ENCODE measurements around the gene PRRC2C.
"Not testable (repeated sequence)": the region's sequence is repeated elsewhere in the genome, so short reads cannot be mapped to it uniquely, and the experiment has no call there.

Gene PRRC2C

DNA sequence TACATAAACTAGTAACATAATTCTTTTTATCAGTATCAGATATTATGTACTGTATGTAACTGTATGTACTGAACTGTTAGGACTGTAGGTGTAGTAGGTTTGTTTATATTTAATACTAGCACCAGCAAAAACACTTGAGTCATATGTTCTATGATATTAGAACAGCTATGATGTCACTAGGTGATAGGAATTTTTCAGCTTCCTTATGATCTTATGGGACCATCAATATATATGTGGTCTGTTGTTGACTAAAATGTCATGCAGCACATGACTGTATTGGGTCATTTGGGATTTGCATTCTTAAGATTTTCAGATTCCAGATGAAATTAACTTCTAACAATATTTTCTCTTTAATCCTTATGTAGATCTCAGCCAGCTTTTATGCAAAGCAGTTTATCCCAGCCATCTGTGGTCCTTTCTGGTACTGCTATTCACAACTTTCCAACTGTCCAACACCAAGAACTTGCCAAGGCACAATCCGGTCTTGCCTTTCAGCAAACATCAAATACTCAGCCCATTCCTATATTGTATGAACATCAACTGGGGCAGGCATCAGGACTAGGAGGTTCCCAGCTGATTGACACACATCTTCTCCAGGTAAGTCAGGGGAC is 98.4 kb downstream of the PRRC2C start:
- DNase-seq (ENCODE audit: low read depth): no peak

DNA sequence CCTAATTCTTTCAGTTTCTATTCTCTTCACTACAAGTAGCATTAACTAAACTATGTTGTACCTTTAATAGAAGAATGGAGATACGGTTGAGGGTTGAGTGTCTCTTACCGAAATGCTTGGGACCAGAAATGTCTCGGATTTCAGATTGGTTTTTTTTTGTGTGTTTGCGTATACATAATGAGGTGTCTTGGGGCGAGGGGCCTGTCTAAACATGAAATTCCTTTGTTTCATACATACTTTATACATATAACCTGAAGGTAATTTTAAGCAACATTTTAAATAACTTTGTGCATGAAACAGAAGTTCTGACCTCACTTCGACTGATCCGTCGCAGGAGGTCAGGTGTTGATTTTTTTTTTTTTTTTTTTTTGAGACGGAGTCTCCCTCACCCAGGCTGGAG is 100.4 kb downstream of the PRRC2C start:
- DNase-seq (ENCODE audit: low read depth): no peak

DNA sequence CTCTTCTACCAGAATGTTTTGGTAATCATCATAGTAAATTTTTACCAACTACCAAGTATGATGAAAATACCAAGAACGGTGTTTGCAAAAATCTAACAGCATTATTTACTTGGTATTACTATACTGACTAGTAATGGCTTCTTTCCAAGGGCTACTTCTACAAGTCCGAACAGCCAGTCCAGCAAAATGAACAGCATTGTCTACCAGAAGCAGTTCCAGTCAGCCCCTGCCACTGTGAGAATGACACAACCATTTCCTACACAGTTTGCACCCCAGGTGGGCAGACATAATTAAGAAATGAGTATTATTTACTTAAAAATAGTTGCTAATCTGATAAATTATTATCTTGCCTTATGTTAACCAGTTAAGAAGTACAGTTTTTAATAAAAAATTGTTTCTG is 102.9 kb downstream of the PRRC2C start:
- no peak for DNase-seq (ENCODE audit: low read depth)

DNA sequence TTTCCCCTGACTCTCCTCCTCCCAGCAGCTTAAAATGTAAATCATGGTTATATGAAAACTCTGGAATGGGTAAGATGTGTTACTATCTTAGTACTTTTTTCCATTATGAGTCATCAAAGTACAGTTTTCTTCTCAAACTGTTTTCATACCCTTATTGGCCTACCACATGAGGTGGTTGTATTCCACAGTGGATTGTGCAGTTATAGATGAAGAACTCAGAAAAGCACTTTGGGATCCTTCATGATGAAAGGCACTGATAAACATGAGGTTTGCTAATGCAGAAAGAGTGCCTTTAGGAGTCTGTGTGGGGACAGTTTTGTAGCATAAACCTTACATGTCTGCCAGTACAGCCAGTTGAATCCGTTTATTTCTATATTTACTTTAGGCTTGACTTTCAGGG is 104.7 kb downstream of the PRRC2C start:
- no peak for DNase-seq (ENCODE audit: low read depth)

DNA sequence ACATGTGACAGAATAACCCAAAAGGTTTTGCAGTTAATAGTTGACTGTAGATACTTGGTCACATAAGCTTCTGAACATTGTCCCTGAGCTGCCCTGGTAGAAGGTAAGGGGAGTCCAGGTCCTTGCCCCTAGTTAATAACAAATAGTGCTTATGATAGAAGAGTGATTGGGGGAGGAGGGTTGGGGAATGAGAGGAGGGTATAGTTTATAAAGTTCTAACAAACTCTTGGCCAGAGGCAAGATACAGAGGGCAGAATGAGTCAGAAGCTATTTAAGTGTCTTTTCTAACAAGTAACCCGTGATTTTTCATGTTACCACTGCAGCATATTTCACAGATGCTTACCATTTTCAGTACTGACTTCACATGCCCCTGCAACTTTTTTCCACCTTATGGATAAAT is 110.0 kb downstream of the PRRC2C start:
- DNase-seq (ENCODE audit: low read depth): no peak

DNA sequence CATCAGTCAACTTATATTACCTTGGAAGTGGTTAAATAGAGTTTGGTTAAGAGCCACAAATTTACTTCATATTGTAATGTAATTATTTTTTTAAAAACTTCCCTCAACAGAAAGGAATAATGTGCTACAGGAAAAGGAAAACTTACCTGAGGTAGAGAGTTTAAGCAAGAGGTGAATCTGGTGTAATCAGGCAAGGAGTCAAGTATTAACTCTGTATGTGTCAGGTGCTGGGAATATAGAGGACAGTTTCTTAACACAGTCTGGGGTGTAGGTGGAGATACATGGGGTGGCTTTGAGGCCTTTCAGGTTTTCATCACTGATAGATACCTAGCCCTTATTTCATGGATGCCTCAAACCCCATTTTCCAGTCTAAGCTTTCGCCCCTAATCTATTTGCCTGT is 110.8 kb downstream of the PRRC2C start:
- no peak for DNase-seq (ENCODE audit: low read depth)

DNA sequence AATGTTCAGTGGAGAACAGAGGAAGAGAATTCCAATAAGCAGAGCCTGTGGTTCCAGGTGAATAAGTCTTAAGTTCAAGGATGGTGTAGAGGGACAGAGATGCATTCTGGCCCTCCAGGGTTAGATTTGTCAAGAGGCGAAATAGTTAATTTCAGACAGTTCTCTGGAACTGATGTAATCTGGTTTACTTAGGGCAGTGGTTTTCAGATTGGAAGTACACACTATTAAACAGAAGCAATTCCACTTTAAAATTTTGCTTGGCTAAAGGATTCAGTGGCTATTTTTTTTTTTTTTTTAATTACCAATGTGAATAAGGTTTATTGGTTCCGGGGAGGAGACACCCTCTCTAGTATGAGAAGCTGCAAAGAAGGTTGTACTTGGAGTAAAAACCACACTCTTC is 111.4 kb downstream of the PRRC2C start:
- no peak for DNase-seq (ENCODE audit: low read depth)

DNA sequence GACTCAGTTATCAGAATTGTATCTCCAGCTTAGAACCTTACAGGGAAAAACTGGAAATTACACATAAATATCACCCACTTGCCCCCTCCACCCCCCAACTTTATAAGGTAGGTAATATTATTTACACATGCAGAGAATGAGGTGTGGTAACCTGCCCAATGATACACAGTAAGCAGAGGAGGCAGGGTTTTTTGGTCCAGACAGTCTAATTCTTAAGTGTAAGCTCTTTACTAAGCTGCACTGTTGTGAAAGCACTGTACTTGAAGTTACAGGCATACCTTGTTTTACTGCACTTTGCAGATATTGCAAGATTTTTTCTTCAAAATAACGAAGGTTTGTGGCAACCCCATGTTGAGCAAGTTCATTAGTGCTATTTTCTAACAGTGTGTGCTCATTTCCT is 111.9 kb downstream of the PRRC2C start:
- DNase-seq (ENCODE audit: low read depth): no peak

DNA sequence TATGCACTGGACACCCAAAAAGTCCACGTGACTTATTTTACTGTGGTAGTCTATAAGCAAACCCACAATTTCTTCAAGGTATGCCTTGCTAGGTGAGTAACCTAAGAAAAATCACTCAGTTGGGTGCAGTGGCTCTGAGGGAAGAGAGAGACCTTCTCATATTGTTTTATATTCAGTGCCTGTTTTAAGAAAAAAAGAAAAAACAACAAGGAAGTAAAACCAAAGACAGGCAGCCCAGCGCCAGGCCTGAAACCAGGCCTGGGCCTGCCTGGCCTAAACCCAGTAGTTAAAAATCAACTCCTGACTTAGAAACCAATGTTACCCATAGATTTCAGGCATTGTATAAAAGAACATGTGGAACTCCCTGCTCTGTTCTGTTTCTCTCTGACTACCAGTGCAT is 115.0 kb downstream of the PRRC2C start:
- DNase-seq (ENCODE audit: low read depth): not testable (repeated sequence)

DNA sequence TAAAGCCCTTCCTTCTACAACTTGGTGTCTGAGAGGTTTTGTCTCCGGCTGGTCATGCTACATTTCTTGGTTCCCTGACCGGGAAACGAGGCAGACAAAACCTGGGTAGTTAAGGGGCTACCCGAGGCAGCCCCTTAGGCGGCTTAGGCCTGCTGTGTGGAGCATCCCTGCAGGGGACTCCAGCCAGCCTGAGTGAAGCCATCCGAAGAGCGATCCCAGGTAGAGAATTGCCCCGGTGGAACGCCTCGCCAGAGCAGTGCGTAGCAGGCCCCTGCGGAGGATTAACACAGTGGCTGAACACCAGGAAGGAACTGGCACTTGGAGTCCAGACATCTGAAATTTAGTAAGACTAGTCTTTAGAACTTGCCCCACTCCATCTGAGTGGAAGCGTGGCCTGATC is 115.5 kb downstream of the PRRC2C start:
- DNase-seq (ENCODE audit: low read depth): no peak

DNA sequence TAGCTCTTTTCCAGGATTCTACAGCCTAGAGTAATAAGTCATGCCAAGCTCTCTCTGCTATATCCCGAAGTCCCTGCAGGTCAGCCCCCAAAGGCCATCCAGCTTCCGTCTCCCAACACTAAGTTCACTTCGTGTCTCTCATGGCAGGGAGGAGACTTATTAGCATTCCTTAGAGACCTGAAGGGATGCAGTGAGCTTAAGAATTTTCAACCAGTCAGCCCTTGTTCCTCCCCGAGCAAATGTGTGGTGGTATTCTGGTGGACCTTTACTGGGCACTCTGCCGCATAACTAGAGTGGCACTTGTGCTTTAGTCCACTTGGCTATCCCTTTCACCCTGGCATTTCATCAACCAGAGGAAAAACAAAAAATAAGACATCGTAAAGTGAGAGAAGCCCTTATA is 117.7 kb downstream of the PRRC2C start:
- not testable (repeated sequence) for DNase-seq (ENCODE audit: low read depth)

DNA sequence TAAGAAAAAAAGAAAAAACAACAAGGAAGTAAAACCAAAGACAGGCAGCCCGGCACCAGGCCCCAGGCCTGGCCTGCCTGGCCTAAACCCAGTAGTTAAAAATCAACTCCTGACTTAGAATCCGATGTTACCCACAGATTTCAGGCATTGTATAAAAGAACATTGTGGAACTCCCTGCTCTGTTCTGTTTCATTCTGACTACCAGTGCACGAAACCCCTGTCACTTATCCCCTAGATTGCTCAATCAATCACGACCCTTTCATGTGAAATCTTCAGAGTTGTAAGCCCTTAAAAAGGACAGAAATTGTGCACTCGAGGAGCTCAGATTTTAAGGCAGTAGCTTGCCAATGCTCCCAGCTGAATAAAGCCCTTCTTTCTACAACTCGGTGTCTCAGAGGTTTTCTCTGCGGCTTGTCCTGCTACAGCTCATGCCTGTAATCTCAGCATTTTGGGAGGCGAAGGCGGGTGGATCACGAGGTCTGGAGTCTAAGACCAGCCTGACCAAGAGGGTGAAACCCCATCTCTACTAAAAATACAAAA is 121.1 kb downstream of the PRRC2C start:
- DNase-seq (ENCODE audit: low read depth): no peak

DNA sequence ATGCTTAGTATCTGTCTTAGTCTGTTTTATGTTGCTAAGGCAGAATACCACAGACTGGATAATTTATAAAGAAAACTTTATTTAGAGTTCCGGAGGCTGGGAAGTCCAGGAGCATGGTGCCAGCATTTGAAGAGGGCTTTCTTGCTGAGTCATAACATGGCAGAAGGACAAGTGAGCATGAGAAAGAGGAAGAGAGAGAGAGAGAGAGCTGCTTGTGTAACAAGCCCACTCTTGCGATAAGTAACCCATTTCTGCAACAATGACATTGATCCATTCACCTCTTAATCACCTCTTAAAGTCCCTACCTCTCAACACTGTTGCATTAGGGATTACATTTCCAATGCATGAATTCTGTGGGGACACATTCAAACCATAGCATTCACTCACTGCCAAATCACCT is 125.1 kb downstream of the PRRC2C start:
- no peak for DNase-seq (ENCODE audit: low read depth)

DNA sequence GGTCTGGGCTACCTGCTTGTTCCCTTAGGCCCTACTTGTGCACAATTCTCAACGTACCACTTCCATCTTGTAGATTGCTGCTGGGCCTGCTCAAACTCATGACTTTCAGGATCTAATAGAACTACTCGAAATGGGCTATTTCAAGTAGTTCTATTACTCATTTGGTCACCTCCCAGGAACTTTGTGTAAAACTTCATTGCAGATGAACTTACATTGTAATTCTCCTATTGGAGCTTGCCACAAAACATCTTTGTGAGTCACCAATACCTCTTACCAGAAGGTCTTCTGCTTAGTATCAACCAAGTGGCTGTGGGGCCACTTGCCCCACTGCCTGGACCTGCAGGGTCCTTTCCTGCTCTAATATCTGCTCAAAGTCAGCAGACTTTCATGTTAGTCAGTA is 126.0 kb downstream of the PRRC2C start:
- no peak for DNase-seq (ENCODE audit: low read depth)

DNA sequence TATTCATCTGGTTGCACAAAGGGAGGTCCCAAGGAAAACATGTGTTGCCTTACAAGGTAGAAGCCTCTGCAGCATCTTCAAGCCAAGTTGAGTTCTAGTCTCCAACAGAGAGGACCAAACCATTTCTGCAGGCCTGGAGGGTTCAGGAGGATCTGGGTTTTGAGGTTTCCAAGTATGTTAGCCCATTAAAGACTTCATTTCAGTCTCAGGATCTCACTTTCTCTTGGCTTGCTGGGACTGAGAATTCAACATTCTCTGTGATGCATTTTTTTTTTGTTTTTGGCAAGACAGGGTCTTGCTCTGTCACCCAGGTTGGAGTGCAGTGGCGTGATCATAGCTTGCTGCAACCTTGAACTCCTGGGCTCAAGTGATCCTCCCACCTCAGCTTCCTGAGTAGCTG is 128.0 kb downstream of the PRRC2C start:
- DNase-seq (ENCODE audit: low read depth): no peak

DNA sequence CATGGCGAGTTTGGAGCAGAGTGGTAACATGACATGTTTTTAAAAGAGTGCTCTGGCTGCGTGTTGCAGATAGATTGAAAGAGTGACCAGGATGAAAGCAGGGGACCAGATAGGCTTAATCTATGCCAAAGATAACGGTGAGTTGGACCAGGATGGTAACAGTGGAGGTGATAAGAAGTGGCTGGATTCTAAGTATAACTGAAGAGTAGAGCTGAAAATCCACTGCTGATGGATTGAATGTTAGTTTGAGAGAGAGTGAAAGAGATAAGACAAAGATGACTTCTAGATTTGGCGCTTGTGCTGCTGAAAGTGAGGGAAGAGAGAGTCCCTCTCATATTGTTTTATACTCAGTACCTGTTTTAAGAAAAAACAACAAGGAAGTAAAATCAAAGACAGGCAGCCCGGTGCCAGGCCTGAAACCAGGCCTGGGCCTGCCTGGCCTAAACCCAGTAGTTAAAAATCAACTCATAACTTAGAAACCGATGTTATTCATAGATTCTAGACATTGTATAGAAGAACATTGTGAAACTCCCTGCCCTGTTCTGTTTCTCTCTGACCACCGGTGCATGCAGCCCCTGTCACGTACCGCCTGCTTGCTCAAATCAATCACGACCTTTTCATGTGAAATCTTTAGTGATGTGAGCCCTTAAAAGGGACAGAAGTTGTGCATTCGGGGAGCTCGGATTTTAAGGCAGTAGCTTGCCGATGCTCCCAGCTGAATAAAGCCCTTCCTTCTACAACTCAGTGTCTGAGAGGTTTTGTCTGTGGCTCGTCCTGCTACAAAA is 130.0 kb downstream of the PRRC2C start:
- not testable (repeated sequence) for DNase-seq (ENCODE audit: low read depth)

DNA sequence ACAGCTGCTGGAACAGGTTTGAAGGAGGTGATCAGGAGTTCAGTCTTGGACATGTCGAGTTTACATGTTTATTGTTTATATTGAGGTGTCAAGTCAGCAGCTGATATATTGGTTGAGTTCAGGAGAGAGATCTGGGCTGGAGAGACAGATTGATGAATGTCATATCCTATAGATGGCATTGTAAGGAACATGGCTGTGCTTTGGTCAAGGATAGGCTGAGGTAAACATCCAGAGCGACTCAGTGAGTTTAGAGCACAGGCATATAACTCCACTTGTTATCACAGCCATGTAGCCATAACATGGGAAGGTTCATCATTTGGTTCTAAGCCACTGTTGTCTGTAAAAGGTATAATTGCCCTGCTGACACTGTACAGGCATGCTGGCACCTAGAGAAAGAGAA is 131.3 kb downstream of the PRRC2C start:
- no peak for DNase-seq (ENCODE audit: low read depth)

DNA sequence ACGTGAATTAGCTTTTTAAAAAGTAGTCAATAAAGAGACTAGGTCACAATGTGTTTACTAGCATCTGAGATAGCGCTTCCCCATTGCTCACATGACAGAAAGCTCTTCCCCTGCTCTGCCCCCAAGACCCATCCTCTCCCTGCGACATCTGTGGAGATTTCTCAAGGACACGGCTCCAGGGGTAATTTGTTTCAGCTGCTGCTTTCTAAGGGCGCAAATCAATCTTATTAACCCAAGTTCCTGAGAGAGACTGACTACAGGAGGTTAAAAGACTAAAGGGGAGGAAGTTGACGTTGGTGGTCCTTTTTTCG is 136.8 kb downstream of the PRRC2C start, which contains the start of gene MYOCOS:
Gene MYOCOS (plus strand): TSS at position 92 of the 311 bp plus-strand sequence. CDS start 1,641 bp downstream, outside the sequence.
- DNase-seq (ENCODE audit: low read depth): no peak

DNA sequence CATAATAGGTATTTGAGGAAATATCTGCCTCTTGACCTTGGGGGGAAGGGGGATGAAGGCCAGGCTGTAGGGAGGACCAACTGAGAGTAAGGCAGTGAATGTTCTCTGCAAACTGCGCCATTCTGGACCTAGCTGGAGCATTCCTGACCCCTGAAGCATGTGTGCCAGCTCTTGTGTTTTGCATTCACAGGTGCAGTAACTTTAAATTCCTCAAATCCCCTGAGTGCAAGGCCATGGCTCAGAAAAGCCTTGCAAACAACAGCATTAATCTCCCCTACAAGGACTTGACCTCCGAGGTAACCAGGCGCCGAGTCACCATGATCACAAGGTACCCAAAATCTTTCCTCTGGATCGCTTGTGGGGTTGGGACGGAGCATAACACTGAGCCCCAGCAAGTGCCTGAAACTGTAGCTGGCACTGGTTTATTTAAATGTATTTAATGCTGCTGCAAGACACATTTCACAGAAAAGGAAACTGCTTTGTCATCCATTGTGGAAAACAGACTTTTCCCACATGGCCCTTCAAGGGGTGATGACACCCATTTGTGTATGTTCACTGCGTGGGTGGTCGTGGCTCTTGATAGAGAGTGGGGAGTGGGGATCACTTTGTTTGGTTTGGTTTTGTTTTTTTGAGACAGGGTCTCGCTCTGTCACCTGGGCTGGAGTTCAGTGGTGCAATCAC is 138.5 kb downstream of the PRRC2C start:
- no peak for DNase-seq (ENCODE audit: low read depth)

DNA sequence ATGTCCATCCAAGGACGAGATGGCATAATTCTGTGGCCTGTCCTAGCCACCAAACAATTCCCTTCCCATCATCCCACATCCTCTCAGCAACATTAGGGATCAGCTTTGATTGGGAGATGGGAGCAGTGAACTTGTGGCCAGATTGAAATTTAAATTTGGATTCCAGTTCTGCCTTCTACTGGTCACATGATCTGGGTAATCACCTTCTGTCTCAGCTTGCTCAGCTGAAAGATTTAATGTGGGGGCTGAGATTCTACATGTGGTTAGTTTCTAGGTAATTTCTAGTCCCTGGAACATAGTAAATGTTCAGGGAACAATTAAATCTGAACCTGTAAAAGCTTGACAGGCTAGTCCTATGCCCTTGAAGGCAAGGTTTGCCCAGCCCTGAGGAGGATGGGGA is 139.9 kb downstream of the PRRC2C start:
- DNase-seq (ENCODE audit: low read depth): no peak

DNA sequence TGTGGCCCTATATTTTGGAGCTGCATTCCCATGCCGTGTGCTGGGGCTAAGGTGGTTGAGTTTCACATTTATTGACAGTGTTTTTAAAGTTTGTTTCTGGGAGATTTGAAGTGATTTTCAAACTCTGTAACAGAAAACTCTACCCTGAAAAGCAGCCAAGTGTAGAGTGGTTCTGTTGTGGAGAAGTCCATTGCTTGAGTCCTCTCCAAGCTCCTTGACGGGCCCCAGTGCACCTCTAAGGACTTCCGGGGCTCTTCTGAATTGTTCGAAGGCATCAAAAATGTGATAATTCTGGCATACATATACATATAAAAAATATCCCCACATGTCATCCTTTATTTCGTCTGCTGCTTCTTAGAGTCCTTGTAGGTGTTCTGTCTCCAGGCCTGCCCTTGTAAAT is 141.7 kb downstream of the PRRC2C start:
- no peak for DNase-seq (ENCODE audit: low read depth)

DNA sequence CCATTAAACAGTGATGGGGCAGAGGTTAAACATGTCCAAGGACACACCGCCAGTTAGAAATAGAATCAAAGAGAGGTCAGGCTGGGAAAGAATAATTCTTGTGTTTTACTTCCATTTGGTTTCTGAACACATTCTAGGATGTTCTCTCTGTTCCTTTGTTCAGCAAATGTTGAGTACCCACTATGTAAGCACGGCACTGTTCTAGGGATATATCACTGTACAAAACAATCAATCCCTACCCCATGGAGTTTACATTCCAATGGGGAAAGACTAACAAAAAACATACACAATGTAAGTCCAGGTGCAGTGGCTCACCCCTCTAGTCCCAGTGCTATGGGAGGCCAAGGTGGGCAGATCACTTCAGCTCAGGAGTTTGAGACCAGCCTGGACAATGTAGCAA is 142.9 kb downstream of the PRRC2C start:
- no peak for DNase-seq (ENCODE audit: low read depth)

DNA sequence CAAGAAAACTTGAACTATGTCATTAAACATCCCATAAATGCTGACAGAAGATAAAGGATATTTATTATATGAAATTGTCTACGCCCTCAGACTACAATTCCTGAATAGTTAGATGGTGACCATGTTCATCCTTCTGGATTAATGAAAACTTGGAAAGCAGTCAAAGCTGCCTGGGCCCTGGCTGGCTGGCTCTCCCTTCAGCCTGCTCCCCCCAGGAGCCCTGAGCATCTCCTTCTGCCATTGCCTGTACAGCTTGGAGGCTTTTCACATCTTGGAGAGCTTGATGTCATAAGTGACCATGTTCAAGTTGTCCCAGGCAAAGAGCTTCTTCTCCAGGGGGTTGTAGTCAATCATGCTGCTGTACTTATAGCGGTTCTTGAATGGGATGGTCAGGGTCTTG is 150.3 kb downstream of the PRRC2C start:
- no peak for DNase-seq (ENCODE audit: low read depth)
